Heart left ventricle (tissue), 16 donors: Measurements from ENCODE around the gene SLX9. TPM values are rescaled to one million over a fixed set of nuclear protein-coding genes. Genes with fewer than 3 reads are reported as not detected.

Source experiments
- ATAC-seq, 4 donors: fragments of 200-7000 bp; cut with Tn5 transposase; one replicate each; pipeline ENCODE4 v1.9.1; 2020 to 2022; ENCODE audit warnings: moderate library complexity in 4 of 4, mild to moderate bottlenecking in 3 of 4, moderate number of reproducible peaks in 1 of 4
- DNase-seq, 5 donors: peaks; one replicate each; pipeline ENCODE4 v3.0.0-alpha.2; 2020
- H3K27ac ChIP-seq, 12 donors: fragments of 200-600 bp; sonication (generic) in 4 of 12; one replicate each; pipeline versions ENCODE4 v1.5.0 to v1.8.0; 2016 to 2022; ENCODE audit warnings: mild to moderate bottlenecking in 2 of 12
- H3K27me3 ChIP-seq, 9 donors: fragments of 200-600 bp; sonication (generic) in 2 of 9; one replicate each; pipeline versions ENCODE4 v1.5.1 to v1.8.0; 2016 to 2022; ENCODE audit warnings: mild to moderate bottlenecking in 3 of 9
- H3K36me3 ChIP-seq, 9 donors: fragments of 200-600 bp; sonication (generic) in 2 of 9; one replicate each; pipeline versions ENCODE4 v1.5.0 to v1.8.0; 2018 to 2022; ENCODE audit warnings: mild to moderate bottlenecking in 2 of 9
- H3K4me1 ChIP-seq, 12 donors: fragments of 200-600 bp; sonication (generic) in 4 of 12; one replicate each; pipeline versions ENCODE4 v1.5.0 to v1.8.0; 2016 to 2022; ENCODE audit warnings: mild to moderate bottlenecking in 3 of 12
- H3K4me3 ChIP-seq, 12 donors: fragments of 200-600 bp; sonication (generic) in 4 of 12; one replicate each; pipeline versions ENCODE4 v1.5.0 to v1.8.0; 2017 to 2022; ENCODE audit warnings: mild to moderate bottlenecking in 9 of 12, moderate library complexity in 4 of 12
- H3K9me3 ChIP-seq, 12 donors: fragments of 200-600 bp; sonication (generic) in 4 of 12; one replicate each; pipeline versions ENCODE4 v1.5.0 to v1.8.0; 2016 to 2022; ENCODE audit warnings: mild to moderate bottlenecking in 1 of 12
- CTCF ChIP-seq, 12 donors: fragments of 200-600 bp; sonication (generic) in 4 of 12; IDR thresholded peaks; one replicate each; pipeline versions ENCODE4 v1.5.0 to v1.8.0; 2018 to 2022; ENCODE audit warnings: antibody characterized with exemption in 12 of 12, mild to moderate bottlenecking in 5 of 12
- POLR2A ChIP-seq, 2 donors: fragments of 450-650 bp; IDR thresholded peaks; one replicate each; pipeline ENCODE4 v1.6.1; 2017; ENCODE audit warnings: antibody characterized with exemption in 2 of 2, mild to moderate bottlenecking in 2 of 2, moderate library complexity in 2 of 2
- WGBS, 4 donors: extraction: QIAGEN DNeasy Blood & Tissue Kit in 2 of 4; methylation state at CpG; one replicate each; pipeline versions ENCODE4 v1.1.5 to v1.1.7; 2013 to 2018; 5-methylcytosine and 5-hydroxymethylcytosine counted together
- intact Hi-C, 10 donors: fragments of 100-400 bp; cut with DNase I; formaldehyde crosslinking; loops; one replicate each; pipeline versions ENCODE4 v1.11.1 to v1.14.2; 2022
- long read RNA-seq, 3 donors: library from polyadenylated mRNA; unstranded; transcript quantifications; one replicate each; pipeline ENCODE4 v2.0.0, GENCODE V29; 2020 to 2021
- polyA plus RNA-seq, 2 donors: library from polyadenylated mRNA; stranded (reverse); fragments of 200-250 nt; gene quantifications; one replicate each; pipeline ENCODE4 v1.2.3, GENCODE V29; 2013
- total RNA-seq, 9 donors: library from RNA; depleted of rRNA in 2 of 9; stranded (reverse); fragments of >200 nt in 2 of 9; fragmentation: NEBNext Ultra II Directional in 3 of 9; extraction: Animal tissue kit (Norgen Biotek cat#: 25700) in 3 of 9; gene quantifications; one replicate each; pipeline versions ENCODE4 v1.1.0 to v1.2.4, GENCODE V29; 2016 to 2023
- donor health status: ischemic (EF 13 %, LVEDD 7.1; RV severe dilation, severe dysfunction).
- donor health status: healthy with polysubstance abuse.
- donor health status: DM: no; HTN: yes; CAD: no.
- donor health status: DM: no; HTN: no; CAD: no.
- donor health status: ischemic (EF 25% LVEDD 6.9; RV normal size, moderate dysfunction).
- donor health status: ischemic (EF 25% LVEDD 5.7; RV mildly dilated, moderate dysfunction).
- donor health status: healthy.
- donor health status: DM: yes; HTN: yes; CAD: no.
- donor health status: ischemic (EF 35%, LVEDD 5.7; RV mildly dilated, moderate dysfunction).
- donor health status: nonischemic (EF 11% LVEDD 7.7; RV severe dilation, severe dysfunction).
- donor health status: DM: yes; HTN: yes; CAD: no.
- donor health status: PGD.
- donor health status: ischemic (EF 29% LVEDD 5.4; RV normal size, mild dysfunction).
- donor health status: nonischemic (EF 23%, LVEDD 6.1; RV moderate dilation, normal function).

SLX9 gene
- total RNA-seq = 10 to 100 TPM; 38.5 to 53.1 (median 47.1) TPM
- 10 to 100 TPM; 63.8 to 77.8 TPM for polyA plus RNA-seq
- long read RNA-seq, donor 1, transcript FAM207A-202 (6 exons, 880 nt) = major isoform, 11 of 36 reads
- long read RNA-seq, donor 1, transcript FAM207A-201 (6 exons, 927 nt) = minor isoform, 9 of 36 reads
- long read RNA-seq, donor 1, partial matches to known transcripts = 5 of 36 reads
- long read RNA-seq, donor 1, other reads (novel, unspliced or antisense) = 10 of 36 reads
- long read RNA-seq, donor 2, partial matches to known transcripts = 3 of 8 reads
- long read RNA-seq, donor 2, other reads (novel, unspliced or antisense) = 2 of 8 reads
- long read RNA-seq, donor 3, transcript FAM207A-201 (6 exons, 927 nt) = minor isoform, 6 of 25 reads
- long read RNA-seq, donor 3, transcript FAM207A-202 (6 exons, 880 nt) = major isoform, 12 of 25 reads
- long read RNA-seq, donor 3, partial matches to known transcripts = 2 of 25 reads
- long read RNA-seq, donor 3, other reads (novel, unspliced or antisense) = 5 of 25 reads

- peaks cover 0 to 37% (median 29%) of the 10 kb centered on the region in 12 donors for H3K4me1 ChIP-seq
- intact Hi-C loops = loop anchor here in 5 of 10 donors (5.0 to 10.0 kb wide), 7 partner anchors 65 to 495 kb away; partner anchors contain the start of genes SUMO3 (in 2 of the 5), POFUT2 (in 1 of the 5), PTTG1IP (in 1 of the 5) and UBE2G2 (in 1 of the 5)
- peaks cover 0 to 5% (median 0%) of the 10 kb centered on the region in 9 donors for H3K27me3 ChIP-seq
- peak; percentile 58 to 92 (median 87) for ATAC-seq
- peak within 1 kb of the TSS; percentile 9 to 88 (median 78) for H3K27ac ChIP-seq
- peak in 1 of 2 donors; percentile 70 for TF ChIP-seq POLR2A (IDR thresholded peaks at IDR 0.05)
- no peak for TF ChIP-seq CTCF (IDR thresholded peaks at IDR 0.05)
- peaks cover 0 to 16% (median 12%) of the 10 kb centered on the region in 9 donors for H3K36me3 ChIP-seq
- DNase-seq = peak; percentile 72 to 90 (median 83)
- no peaks in the 10 kb centered on the region for H3K9me3 ChIP-seq
- 2 to 15% (median 7%) methylated on average over 15 to 69 of the region's 69 CpGs for WGBS, 4 donors
- peak within 1 kb of the TSS; percentile 74 to 99 (median 82) for H3K4me3 ChIP-seq
Observed at GRCh38 chr21:44939532-44940115, at the start of gene SLX9. SLX9 (plus strand) TSS chr21:44940029; CDS start chr21:44940058, 29 bp downstream.

GRCh38 chr21:44890338-44890931 lies 49.4 kb upstream of the SLX9 start:
- peaks cover 0 to 79% (median 0%) of the 10 kb centered on the region in 9 donors for H3K36me3 ChIP-seq
- peaks cover 0 to 7% (median 0%) of the 10 kb centered on the region in 12 donors for H3K4me1 ChIP-seq
- WGBS, 4 donors = 79 to 90% (median 82%) methylated on average over 9 to 24 of the region's 24 CpGs
- no peak overlapping the region for H3K4me3 ChIP-seq
- H3K9me3 ChIP-seq = no peaks in the 10 kb centered on the region
- H3K27ac ChIP-seq = no peak overlapping the region
- intact Hi-C loops = loop anchor here in 8 of 10 donors (2.0 to 5.0 kb wide), 5 partner anchors 37 to 247 kb away; no protein-coding TSS in a partner anchor
- no peak for TF ChIP-seq CTCF (IDR thresholded peaks at IDR 0.05)
- ATAC-seq (no peak), DNase-seq (peak in 3 of 5 donors; percentile 13 to 57 (median 23))
- no peaks in the 10 kb centered on the region for H3K27me3 ChIP-seq

GRCh38 chr21:44890961-44891541 lies 48.8 kb upstream of the SLX9 start:
- TF ChIP-seq CTCF (IDR thresholded peaks at IDR 0.05) = no peak
- intact Hi-C loops = loop anchor here in 8 of 10 donors (2.0 to 5.0 kb wide), 5 partner anchors 36 to 246 kb away; no protein-coding TSS in a partner anchor
- Histone ChIP-seq H3K36me3 (peaks cover 0 to 77% (median 0%) of the 10 kb centered on the region in 9 donors), H3K4me1 (peaks cover 0 to 7% (median 0%) of the 10 kb centered on the region in 12 donors), H3K9me3 (no peaks in the 10 kb centered on the region), H3K4me3 (no peak overlapping the region), H3K27ac (no peak overlapping the region), H3K27me3 (no peaks in the 10 kb centered on the region)
- ATAC-seq = no peak
- WGBS, 4 donors = 83 to 93% (median 87%) methylated on average over 6 to 9 of the region's 9 CpGs
- peak in 2 of 5 donors; percentile 24 to 57 for DNase-seq
